NK-92 (cell line): ENCODE data around the gene DERL3.

ENCODE experiments used
- DNase-seq: peaks from one replicate; lab custom pipeline; 2025; ENCODE audit not compliant: unreplicated experiment; lab: John Stamatoyannopoulos, UW

DERL3 gene

DNA sequence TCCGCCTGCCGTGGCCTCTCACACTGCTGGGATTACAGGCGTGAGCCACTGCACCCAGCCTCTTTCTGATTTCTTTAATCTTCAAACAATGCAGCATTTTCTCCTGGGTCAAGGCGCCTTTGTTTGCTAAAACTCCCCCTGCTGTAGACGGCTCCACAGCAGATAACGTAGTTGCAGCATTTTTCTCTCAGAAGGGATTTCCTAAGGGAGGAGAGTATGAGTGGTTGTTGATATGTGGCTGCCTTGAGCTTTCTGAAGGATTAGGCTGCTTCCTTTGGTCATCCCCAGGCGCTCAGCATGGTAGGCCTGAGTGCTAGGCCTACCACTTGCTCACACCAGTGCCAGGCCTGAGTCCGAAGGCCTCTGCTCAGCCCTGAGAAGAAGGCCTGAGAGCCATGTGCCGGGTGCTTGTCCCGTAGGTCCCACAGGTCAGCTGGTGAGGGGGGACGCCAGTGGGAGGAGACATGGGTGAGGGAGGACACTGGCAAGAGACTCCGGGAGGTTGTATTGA lies 34.0 kb downstream of the DERL3 start:
- no peak for DNase-seq

- no peak for DNase-seq
Measured at GRCh38 chr22:23803001-23803819, 35.6 kb downstream of the DERL3 start.

DNA sequence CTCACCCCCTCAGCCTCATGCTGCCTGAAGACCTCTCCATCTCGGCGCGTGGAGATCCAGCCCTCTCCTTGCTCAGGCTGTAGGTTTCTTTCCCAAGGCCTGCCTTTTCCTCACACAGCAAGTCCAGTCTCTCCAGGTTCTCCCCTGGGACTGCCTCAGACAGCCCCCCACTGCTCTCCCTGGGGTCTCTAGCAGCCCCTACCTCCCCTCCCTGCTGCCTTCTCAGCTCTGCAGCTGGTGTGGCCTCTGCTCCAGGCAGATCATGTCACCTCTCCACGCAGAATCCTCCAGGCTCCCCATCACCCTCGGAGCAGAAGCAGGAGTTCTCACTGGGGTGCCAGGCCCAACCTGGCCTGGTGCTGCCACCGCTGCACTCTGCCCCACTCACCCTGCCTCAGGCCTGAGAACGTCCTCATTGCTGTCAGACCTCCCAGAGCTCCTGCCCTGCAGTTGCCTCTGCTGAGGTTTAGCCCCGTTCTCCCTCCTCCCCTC lies 36.9 kb downstream of the DERL3 start:
- no peak for DNase-seq

DNA sequence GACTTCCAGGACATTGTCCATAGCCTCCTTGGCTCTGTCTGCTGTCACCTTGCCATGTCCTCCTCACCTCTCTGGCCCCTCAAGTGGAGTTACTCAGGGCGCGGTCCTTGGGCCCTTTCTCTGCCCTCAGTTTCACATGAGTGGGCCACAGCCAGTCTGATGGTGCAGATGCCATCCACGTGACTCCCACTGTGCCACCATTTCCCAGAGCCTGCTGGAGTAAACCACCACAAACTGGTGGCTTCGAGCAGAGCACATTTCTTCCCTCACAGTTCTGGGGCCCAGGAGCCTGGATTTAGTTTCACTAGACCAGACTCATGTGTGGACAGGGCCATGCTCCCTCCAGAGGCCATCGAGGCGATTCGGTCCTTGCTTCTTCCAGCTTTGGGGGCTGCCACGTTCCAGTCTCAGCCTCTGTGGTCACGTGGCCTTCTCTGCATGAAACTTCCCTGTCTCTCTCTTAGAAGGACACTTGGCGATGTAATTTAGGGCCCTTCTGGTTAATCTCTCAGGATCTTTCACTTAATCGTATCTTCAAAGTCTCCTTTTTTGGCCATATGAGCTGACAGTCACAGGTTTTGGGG lies 37.5 kb downstream of the DERL3 start:
- DNase-seq = no peak

DNA sequence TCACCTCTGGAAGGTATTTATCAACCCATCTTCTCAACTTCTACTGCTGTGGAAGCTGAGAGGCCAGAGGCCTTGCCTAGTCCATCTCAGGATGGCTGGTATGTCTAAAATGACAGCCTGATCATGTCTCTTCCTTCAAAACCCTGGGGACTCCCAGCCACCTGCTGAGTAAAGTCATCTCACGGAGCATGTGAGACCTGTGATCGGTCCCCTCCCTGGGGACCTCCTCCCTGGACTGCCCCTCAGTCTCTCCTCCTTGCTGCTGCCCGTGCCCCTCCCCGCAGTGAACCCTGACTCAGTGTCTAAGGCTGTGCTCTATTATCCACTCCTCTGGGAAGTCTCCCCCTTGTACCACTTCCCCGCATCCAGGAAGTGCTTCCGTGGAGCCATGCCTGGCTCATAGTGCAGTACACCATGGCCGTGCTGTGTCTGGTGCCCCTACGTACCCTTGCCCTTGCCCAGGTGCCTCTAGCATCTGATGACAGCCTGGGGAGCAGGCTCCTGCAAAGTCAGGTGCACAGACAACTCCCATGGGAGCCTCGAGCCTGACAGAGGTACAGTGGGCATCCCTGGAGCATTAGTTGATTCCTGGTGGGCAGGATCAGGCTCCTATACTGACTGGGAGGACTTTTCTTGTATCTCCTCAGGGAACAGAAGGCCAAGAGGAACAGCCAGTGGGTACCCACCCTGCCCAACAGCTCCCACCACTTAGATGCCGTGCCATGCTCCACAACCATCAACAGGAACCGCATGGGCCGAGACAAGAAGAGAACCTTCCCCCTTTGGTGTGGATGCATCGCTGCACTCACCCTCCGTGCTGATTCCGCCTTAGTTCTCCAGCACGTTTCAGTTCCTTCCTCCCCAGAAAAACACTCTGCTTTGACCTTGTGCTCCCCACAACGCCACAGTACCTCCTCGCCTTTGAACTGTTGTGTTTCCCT lies 38.2 kb downstream of the DERL3 start:
- no peak for DNase-seq

- DNase-seq = no peak
Measured at GRCh38 chr22:23796461-23796860, 42.3 kb downstream of the DERL3 start.

- no peak for DNase-seq
Measured at GRCh38 chr22:23793326-23793725, 45.5 kb downstream of the DERL3 start.

- no peak for DNase-seq
Measured at GRCh38 chr22:23791738-23792645, 46.8 kb downstream of the DERL3 start.

DNA sequence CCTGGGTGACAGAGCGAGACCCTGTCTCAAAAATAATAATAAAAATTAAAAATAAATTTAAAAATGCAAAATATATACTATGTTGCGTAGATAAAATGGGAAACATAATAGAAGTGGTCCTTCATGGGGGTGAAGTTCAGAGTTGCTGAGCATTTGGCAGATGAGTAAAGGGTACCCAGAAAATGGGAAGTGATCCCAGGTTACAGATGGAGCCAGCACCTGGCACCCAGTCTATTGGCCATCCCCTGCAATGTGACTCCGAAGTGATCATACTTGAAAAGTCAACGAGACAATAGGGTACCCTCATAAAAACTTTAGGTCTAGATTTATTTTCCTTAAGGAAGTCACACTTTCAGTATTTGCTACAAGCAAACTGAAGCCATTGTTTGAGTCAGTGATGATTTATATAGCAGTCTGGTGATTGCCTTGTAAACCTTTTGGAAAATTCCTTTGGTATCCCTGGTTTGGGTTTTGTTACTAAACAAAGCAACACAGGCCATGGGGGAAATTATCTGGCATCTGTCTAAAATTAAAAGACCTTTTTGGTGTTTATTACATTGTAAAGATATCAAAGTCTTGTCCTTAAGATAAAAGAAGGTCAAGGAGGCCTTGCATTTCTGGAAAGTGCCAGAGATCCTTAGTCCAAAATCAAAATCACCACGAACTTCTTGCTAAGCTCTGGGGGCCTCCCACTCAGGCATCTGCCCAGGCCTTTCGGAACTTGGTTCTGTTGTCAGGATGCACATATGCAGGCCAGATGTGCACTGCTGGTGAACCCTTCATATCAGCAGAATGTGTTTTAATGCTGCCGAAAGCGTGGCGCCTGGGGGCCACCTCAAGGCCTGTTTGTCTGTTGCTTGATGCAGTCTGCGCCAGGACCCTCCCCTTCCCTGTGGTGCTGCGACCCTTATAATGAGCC lies 47.7 kb downstream of the DERL3 start:
- DNase-seq = no peak

GRCh38 chr22:23789638-23790037 lies 49.2 kb downstream of the DERL3 start:
- DNase-seq = no peak

DNA sequence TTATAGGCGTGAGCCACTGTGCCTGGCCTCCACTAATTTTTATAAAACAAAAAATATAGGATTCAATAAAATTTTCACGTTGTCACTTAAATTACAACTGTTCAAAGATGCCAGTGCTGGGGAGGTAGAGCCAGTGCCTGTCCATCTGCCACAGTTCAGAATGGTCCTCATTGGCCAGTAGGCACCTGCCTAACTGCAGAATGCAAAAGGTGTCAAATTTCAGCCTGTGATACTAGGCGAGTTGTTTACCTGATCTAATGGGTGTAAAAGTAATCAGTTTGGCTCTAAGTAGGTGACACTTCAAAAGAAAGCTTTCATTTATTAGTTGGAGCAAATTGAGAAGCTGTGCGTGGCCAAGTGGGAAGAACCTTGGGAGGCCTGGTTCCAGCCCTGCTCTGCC lies 49.7 kb downstream of the DERL3 start:
- DNase-seq = no peak

DNA sequence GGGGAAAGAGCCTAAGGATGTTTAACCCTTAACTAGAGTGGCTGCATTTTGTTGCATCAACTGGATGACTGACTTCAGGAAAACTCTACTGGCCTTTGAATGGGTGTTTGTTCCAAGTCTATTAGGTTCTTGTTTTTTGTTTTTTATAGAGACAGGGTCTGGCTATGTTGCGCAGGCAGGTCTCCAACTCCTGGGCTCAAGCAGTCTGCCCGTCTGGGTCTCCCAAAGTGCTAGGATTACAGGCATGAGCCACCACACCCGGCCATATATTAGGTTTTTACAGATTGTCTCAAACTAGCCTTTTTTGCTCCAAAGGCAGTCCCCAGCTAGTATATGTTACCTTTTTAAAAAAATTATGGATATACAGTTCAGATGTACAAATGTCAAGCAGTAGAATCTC lies 50.9 kb downstream of the DERL3 start:
- no peak for DNase-seq

GRCh38 chr22:23787600-23787896 lies 51.3 kb downstream of the DERL3 start:
- DNase-seq = no peak

GRCh38 chr22:23786752-23787599 lies 51.8 kb downstream of the DERL3 start, which contains the start of gene SMARCB1:
TSS of gene SMARCB1 (plus strand) at chr22:23786966. CDS start at chr22:23787170, 204 bp downstream.
- no peak for DNase-seq

- no peak for DNase-seq
Measured at GRCh38 chr22:23786261-23786710, 52.5 kb downstream of the DERL3 start.
